ENCODE results near the gene CPLX3.

The CPLX3 gene

GRCh38 chr15:74845208-74845568 lies 18.8 kb downstream of the CPLX3 start:
- no peak for DNase-seq (ENCODE audit: low spot score)

DNA sequence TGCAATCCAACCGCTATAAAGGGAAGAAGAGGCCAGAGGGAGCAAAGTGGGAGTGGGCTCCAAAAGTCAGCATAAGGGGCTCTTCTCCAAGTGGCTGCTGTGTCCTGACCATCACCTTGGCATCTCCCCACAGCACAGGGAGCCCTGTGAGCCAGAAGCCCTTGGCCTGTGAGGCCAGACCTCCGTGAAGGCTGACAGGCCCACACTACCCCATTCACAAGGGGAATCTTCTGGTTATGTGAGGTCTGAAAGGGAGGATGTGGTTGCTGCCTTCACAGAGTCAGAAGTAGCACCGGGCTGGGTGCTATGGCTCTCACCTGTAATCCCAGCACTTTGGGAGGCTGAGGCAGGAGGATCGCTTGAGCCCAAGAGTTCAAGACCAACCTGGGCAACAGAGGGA lies 19.2 kb downstream of the CPLX3 start:
- DNase-seq (ENCODE audit: low spot score), result no peak

DNA sequence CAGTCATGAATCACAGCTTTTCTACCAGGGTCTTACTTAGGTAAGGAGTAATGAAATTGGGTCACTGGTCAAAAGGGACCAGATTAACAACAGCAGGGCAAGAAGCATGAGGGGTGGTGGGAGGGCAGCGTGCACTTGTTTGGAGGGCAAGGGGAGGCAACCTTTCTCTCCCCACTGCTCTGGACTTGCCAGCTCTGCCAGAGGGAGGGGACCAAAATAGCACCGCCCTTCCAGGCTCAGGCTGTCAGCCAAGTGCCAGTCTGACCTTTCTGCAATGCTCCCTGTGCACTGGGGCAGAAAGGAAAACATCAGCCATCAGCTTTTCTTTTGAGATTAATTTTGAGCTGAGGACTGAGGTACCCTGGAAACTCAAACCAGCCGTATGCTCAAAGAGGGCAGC lies 21.0 kb downstream of the CPLX3 start:
- DNase-seq (ENCODE audit: low spot score), result peak; percentile 54

DNA sequence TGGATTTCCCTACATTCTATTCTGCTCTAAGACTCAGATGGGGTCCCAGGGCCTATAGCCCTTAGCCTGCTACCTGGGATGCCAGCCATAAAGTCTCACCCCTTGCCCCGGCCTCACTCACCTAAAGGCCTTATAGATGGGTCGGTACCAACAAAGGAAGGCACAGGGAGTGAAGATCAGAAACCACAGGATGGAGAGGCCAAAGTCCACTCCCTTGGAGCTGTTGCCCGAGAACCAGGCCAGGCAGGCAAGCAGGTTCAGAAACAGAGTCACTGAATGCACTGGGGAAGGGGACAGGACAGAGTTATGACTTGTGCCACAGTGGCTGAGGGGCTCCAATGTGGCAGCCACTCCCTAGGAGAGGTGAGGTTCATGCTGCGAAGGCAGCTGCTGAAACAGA lies 24.0 kb downstream of the CPLX3 start:
- no peak for DNase-seq (ENCODE audit: low spot score)

- DNase-seq (ENCODE audit: low spot score), result no peak
Observed at GRCh38 chr15:74851960-74852359, 25.5 kb downstream of the CPLX3 start.

GRCh38 chr15:74854453-74855022 lies 28.1 kb downstream of the CPLX3 start:
- no peak for DNase-seq (ENCODE audit: low spot score)

GRCh38 chr15:74855857-74856256 lies 29.4 kb downstream of the CPLX3 start:
- no peak for DNase-seq (ENCODE audit: low spot score)

GRCh38 chr15:74856537-74856936 lies 30.1 kb downstream of the CPLX3 start:
- DNase-seq (ENCODE audit: low spot score), result no peak

GRCh38 chr15:74857082-74857655 lies 30.7 kb downstream of the CPLX3 start:
- DNase-seq (ENCODE audit: low spot score), result no peak

GRCh38 chr15:74857671-74858368 lies 31.4 kb downstream of the CPLX3 start:
- no peak for DNase-seq (ENCODE audit: low spot score)

DNA sequence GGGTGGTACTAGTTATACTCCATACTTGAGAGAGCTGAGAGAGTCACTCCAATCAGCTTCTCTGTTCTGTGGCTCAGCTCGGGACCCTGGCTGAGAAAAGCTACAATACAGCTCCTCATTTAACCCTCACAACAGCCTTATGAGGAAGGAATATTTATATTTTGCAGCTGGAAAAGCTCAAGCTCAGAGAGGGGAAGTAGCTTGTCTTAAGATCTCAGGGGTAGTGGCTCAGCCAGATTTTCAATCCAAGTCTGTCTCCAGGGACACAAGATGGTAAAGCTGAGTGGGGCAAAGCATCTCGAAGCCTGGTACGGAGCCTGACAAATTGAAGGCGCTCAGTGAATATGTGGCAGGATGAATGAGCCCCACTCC lies 31.9 kb downstream of the CPLX3 start:
- DNase-seq (ENCODE audit: low spot score), result no peak

DNA sequence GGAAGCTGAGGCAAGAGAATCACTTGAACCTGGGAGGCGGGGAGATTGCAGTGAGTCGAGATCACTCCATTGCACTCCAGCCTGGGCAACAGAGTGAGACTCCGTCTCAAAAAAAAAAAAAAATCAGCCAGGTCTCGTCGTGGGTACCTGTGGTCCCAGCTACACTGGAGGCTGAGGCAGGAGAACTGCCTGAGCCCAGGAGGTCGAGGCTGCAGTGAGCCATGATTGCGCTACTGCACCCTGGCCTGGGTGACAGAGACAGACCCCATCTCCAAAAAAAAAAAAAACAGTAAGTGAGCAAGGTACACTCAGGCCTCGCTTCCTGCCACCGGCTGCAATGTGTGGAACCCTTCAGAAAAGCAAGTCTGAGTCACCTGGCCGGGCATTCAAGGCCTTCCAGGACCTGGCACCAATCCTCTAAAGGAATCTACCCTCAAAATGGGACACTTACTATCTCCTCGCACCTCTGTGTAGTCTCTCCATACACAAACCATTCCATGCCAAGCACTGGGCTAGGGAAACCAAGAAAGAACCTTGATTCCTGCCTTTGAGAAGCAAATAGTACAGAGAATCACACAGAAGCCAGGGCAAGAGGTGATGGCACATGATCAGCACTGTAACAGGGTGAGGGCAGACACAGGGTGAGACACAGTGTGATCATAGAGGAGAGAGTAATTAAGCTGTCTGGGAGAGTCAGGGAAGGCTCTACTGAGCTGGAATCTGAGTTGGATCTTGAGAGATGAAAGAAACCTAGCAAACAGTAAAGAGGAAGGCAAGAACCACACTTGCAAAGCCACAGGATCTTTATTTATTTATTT lies 37.0 kb downstream of the CPLX3 start:
- no peak for DNase-seq (ENCODE audit: low spot score)

GRCh38 chr15:74864296-74864695 lies 37.9 kb downstream of the CPLX3 start:
- DNase-seq (ENCODE audit: low spot score), result no peak

DNA sequence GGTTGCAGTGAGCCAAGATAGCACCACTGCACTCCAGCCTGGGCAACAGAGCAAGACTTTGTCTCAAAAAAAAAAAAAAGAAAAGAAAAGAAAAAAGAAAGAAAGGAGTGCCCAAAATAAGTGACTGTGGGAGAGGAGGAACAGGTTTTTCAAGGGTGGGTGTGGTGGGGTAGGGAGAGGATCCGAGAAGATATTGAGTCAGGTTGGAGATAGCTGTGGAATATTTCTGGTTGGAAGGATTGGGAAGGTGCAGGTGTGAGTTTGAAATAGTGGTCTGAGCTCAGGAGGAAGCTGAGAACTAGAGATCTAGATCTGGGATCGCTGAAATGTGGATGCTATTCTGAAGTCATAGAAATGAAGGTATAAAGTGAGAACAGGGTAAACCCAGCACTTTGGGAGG lies 38.9 kb downstream of the CPLX3 start:
- DNase-seq (ENCODE audit: low spot score), result no peak

GRCh38 chr15:74866090-74866489 lies 39.7 kb downstream of the CPLX3 start:
- DNase-seq (ENCODE audit: low spot score), result no peak

DNA sequence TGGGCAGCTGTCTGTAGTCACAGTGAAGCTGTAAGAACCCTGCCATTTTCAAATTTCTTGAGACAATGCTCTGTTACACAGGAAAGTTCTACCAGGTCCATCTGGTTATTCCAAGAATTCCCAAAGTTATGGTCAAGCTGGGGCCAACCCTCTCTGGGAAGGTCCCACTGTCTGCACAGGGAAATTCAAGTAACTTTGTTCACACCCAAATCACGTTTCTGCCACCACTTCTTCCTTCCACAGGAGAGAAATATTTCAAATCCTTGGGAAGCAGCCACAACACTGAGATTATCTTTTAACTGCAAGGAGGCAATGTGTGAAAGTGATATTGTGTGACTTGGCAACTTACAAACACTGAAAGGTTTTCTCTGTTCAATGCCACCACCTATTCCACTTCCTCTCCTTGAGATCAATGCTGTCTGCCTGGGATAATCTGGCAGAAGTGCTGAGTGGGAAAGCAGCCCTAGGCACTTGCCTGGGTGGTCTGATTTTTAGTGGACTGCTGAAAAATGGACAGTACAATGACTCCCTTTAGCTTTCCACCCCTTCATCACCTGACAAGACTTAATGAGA lies 41.1 kb downstream of the CPLX3 start:
- no peak for DNase-seq (ENCODE audit: low spot score)

- peak; percentile 62 for DNase-seq (ENCODE audit: low spot score)
Observed at GRCh38 chr15:74868059-74868458, 41.6 kb downstream of the CPLX3 start.

GRCh38 chr15:74869372-74869725 lies 42.9 kb downstream of the CPLX3 start:
- no peak for DNase-seq (ENCODE audit: low spot score)

- peak; percentile 76 for DNase-seq (ENCODE audit: low spot score)
Observed at GRCh38 chr15:74869726-74870407, 43.4 kb downstream of the CPLX3 start.

DNA sequence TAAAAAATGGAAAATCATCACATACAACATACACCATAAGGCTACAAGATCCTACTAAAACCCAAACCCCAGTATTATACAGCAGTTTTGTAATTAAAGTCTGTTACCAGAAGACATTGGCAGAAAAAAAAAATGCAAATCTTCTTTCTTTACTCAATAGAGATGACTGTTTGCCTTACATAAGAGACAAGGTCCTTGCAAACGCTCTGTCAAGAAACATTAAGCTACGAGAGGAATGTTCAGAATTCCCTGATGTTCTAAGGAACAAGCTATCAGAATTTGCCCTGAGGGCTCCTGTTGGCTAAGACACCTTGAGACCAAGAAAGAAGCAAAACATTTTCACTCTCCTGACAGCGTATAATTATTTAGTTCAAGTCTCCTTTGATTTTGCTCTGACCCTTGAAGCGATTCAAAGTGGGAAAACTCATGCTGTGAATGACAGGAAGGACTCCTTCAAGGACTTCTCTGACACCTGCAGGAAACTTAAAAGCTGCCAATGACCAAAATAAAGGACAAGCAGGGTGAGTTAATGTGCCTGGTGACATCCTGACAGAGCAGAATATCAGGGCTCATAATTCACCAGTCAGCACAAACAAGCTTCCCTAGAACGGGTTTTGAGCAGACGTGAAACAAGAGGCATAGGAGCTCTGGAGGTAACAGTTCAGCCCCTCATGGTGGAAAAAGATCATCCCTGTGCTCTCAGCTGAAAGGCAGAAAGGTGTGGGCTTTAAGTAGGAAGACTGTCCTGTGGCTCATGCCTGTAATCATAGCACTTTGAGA lies 44.2 kb downstream of the CPLX3 start:
- no peak for DNase-seq (ENCODE audit: low spot score)

DNA sequence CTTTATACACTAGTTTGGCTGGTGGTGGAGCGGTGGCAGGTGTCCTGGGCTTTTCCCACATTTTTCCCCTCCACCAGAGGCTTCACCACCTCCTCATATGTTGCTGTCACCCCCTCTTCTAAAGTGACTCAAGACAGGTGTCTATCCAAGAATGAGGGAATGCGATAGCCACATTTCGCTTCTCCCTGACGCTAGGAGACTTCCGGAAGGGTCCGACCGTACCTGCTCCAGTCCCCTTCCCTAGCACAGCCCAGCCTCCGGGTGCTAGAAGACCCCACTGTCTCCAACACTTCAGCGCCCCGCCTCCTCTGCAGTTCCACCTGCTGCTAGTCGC lies 46.2 kb downstream of the CPLX3 start:
- DNase-seq (ENCODE audit: low spot score), result no peak
